Endothelial cell of umbilical vein (primary cell): ENCODE measurements around the gene NTRK1. TPM values are rescaled to one million over a fixed set of nuclear protein-coding genes. Genes with fewer than 3 reads are reported as not detected.

ENCODE experiments used
- BruUV-seq: library from RNA; stranded (reverse); fragments of 400-500 nt; replicated peaks from 2 replicates; lab custom pipeline; 2021; lab: Mats Ljungman, UMichigan
- CTCF ChIA-PET: fragments of 300-600, 350-600 bp; sonication (Branson Sonifier 250); formaldehyde crosslinking; loops from one replicate; lab custom pipeline; 2021; ENCODE audit warnings: antibody characterized with exemption, inconsistent platforms; lab: Charles Lee
- POLR2A ChIA-PET: fragments of 300-600, 350-600 bp; sonication (Branson Sonifier 250); formaldehyde crosslinking; loops from one replicate; lab custom pipeline; 2021; ENCODE audit warnings: antibody characterized with exemption, inconsistent platforms; lab: Charles Lee
- DNase-seq: peaks from one replicate; pipeline ENCODE4 v3.0.0-alpha.2; 2011; ENCODE audit warnings: low read depth, low spot score
- FAIRE-seq: peaks from 2 replicates; lab custom pipeline; 2011; peaks lifted over from hg19 to GRCh38; lab: Jason Lieb, UNC
- H2AFZ ChIP-seq: 2 replicates; pipeline ENCODE4 v1.6.0; 2012; ENCODE audit warnings: low read depth, low read length, control low read depth, inconsistent platforms
- H3K27ac ChIP-seq: 2 replicates; pipeline ENCODE4 v1.5.1; 2011; ENCODE audit warnings: low read depth, mild to moderate bottlenecking, control low read depth, low read length, moderate library complexity; ENCODE audit not compliant: insufficient read depth
- H3K27me3 ChIP-seq, 2 experiments: 2 replicates each; pipeline versions ENCODE4 v1.6.0 to v1.6.1; 2011; ENCODE audit warnings: low read length in 2 of 2, mixed read lengths in 1 of 2; ENCODE audit not compliant: control insufficient read depth in 2 of 2, insufficient read depth in 2 of 2
- H3K36me3 ChIP-seq, 2 experiments: 2 replicates in 1 of 2; 3 replicates in 1 of 2; pipeline ENCODE4 v1.5.1; 2011; ENCODE audit warnings: low read length in 2 of 2, mild to moderate bottlenecking in 1 of 2, moderate library complexity in 1 of 2; ENCODE audit not compliant: control insufficient read depth in 2 of 2, insufficient read depth in 2 of 2; ENCODE audit errors: extremely low read depth in 1 of 2
- H3K4me1 ChIP-seq: 3 replicates; pipeline ENCODE4 v1.5.1; 2011; ENCODE audit warnings: mild to moderate bottlenecking, low read length; ENCODE audit not compliant: control insufficient read depth, insufficient read depth; ENCODE audit errors: extremely low read depth
- H3K4me2 ChIP-seq: 2 replicates; pipeline ENCODE4 v1.6.1; 2011; ENCODE audit warnings: low read length, control low read depth, mixed read lengths; ENCODE audit not compliant: insufficient read depth
- H3K4me3 ChIP-seq, 3 experiments: fragments of 200-600 bp in 1 of 3; sonication (generic), shearing (Covaris generic) in 1 of 3; replicated peaks in 1 of 3; 2 replicates each; pipeline ENCODE4 v1.5.1; 2011 to 2016; ENCODE audit warnings: control low read depth in 3 of 3, low read length in 3 of 3, mild to moderate bottlenecking in 2 of 3, inconsistent platforms in 1 of 3, low read depth in 1 of 3, moderate library complexity in 1 of 3; ENCODE audit not compliant: insufficient read depth in 1 of 3
- H3K79me2 ChIP-seq: 2 replicates; pipeline ENCODE4 v1.6.0; 2012; ENCODE audit warnings: low read length, inconsistent platforms; ENCODE audit not compliant: control insufficient read depth, insufficient read depth
- H3K9ac ChIP-seq: replicated peaks from 2 replicates; pipeline ENCODE3; 2011; ENCODE audit warnings: low read length, control low read depth; ENCODE audit not compliant: insufficient read depth; ENCODE audit errors: extremely low read depth
- H3K9me1 ChIP-seq: replicated peaks from 3 replicates; pipeline ENCODE4 v1.6.0; 2011; ENCODE audit warnings: mild to moderate bottlenecking, low read length; ENCODE audit not compliant: control insufficient read depth, insufficient read depth; ENCODE audit errors: extremely low read depth
- H3K9me3 ChIP-seq: replicated peaks from 2 replicates; pipeline ENCODE4 v1.5.1; 2012; ENCODE audit warnings: low read length, inconsistent platforms; ENCODE audit not compliant: control insufficient read depth, insufficient read depth
- H4K20me1 ChIP-seq: replicated peaks from 2 replicates; pipeline ENCODE3; 2011; ENCODE audit warnings: mild to moderate bottlenecking, low read length; ENCODE audit not compliant: control insufficient read depth, insufficient read depth; ENCODE audit errors: extremely low read depth
- EZH2 ChIP-seq: IDR thresholded peaks from 2 replicates; pipeline ENCODE4 v1.6.1; 2012; ENCODE audit warnings: borderline replicate concordance, low read depth, mild to moderate bottlenecking, moderate library complexity, low read length, inconsistent platforms; ENCODE audit not compliant: severe bottlenecking
- FOS ChIP-seq: IDR thresholded peaks from 2 replicates; pipeline ENCODE4 v1.6.1; 2011; ENCODE audit warnings: mild to moderate bottlenecking, low read length, moderate library complexity, borderline replicate concordance; ENCODE audit not compliant: insufficient read depth
- MYC ChIP-seq: IDR thresholded peaks from one replicate; pipeline ENCODE4 v1.6.1; 2011; ENCODE audit warnings: mild to moderate bottlenecking, low read depth, low read length
- POLR2A ChIP-seq: IDR thresholded peaks from 2 replicates; pipeline ENCODE4 v1.6.1; 2012; ENCODE audit warnings: low read depth, mild to moderate bottlenecking, control low read depth, low read length
- POLR2AphosphoS5 ChIP-seq: IDR thresholded peaks from 2 replicates; pipeline ENCODE4 v1.6.1; 2012; ENCODE audit warnings: low read depth, mild to moderate bottlenecking, control low read depth, low read length, moderate library complexity; ENCODE audit not compliant: insufficient read depth
- dilution Hi-C: fragments of 300-500 bp; cut with MboI; formaldehyde crosslinking; loops from one replicate; pipeline ENCODE4 v1.15.0; 2019; ENCODE audit warnings: low sequenced_read_pairs; ENCODE audit not compliant: extremely low pct_ligation_motif_present
- intact Hi-C: fragments of 100-400 bp; cut with micrococcal nuclease; formaldehyde crosslinking; loops from one replicate; pipeline ENCODE4 v1.10.0; 2022
- polyA plus RNA-seq, 4 experiments: library from polyadenylated mRNA; depleted of rRNA in 3 of 4; stranded (reverse) in 3 of 4; unstranded in 1 of 4; fragments of >200 nt; gene quantifications; 2 replicates each; pipeline versions ENCODE4 v1.2.1 to v1.2.3, GENCODE V29; 2011 to 2012; ENCODE audit warnings: missing spikeins in 1 of 4
- total RNA-seq: library from RNA; stranded (reverse); gene quantifications from 2 replicates; pipeline ENCODE4 v1.2.3, GENCODE V29; 2021
- TF ChIP-seq, protein P1 (sequence below), 2 donors: IDR thresholded peaks; 1 replicate in 1 of 2; 2 replicates in 1 of 2; pipeline ENCODE4 v1.5.1; 2011; ENCODE audit warnings: low read length in 2 of 2, mild to moderate bottlenecking in 2 of 2, moderate library complexity in 2 of 2, control low read depth in 1 of 2, inconsistent platforms in 1 of 2, low read depth in 1 of 2; ENCODE audit not compliant: insufficient read depth in 1 of 2; ENCODE audit errors: extremely low read depth in 1 of 2

NTRK1 gene
- total and polyA plus RNA-seq, 2 donors (not counting 3 experiments of a cell fraction or from before 2014, with no cell fraction given), result 0.07 TPM; not detected in 1

- H3K9me3 ChIP-seq, result no peaks in the 10 kb centered on the region
- FAIRE-seq (no peak), DNase-seq (peak; percentile 26)
- H3K27ac ChIP-seq, result peak overlapping the region; percentile 51
- TSS peak; percentile 14 for BruUV-seq
- no peaks in the 10 kb centered on the region for H3K27me3 ChIP-seq
- intact Hi-C loops (loop anchor here (1.0 kb wide), 1 partner anchor 46 kb away; the partner anchor contains the start of gene NTRK1), dilution Hi-C loops (no loop called here)
- TF ChIP-seq EZH2 (no peak), POLR2AphosphoS5 (peak; percentile 29), FOS (no peak), MYC (no peak), POLR2A (peak; percentile 39)
- TF ChIP-seq, protein P1, sequence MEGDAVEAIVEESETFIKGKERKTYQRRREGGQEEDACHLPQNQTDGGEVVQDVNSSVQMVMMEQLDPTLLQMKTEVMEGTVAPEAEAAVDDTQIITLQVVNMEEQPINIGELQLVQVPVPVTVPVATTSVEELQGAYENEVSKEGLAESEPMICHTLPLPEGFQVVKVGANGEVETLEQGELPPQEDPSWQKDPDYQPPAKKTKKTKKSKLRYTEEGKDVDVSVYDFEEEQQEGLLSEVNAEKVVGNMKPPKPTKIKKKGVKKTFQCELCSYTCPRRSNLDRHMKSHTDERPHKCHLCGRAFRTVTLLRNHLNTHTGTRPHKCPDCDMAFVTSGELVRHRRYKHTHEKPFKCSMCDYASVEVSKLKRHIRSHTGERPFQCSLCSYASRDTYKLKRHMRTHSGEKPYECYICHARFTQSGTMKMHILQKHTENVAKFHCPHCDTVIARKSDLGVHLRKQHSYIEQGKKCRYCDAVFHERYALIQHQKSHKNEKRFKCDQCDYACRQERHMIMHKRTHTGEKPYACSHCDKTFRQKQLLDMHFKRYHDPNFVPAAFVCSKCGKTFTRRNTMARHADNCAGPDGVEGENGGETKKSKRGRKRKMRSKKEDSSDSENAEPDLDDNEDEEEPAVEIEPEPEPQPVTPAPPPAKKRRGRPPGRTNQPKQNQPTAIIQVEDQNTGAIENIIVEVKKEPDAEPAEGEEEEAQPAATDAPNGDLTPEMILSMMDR (IDR thresholded peaks at IDR 0.05; ENCODE audit: extremely low read depth in 1 of 2, insufficient read depth in 1 of 2, low read depth in 1 of 2, low read length in 2 of 2), result no peak
- H3K4me1 ChIP-seq, result peaks cover 33% of the 10 kb centered on the region
- no peaks in the 10 kb centered on the region for H3K79me2 ChIP-seq
- no peak overlapping the region for H3K4me2 ChIP-seq
- H3K9me1 ChIP-seq, result no peaks in the 10 kb centered on the region
- H2AFZ ChIP-seq, result peak overlapping the region; percentile 78
- H4K20me1 ChIP-seq, result no peaks in the 10 kb centered on the region
- H3K9ac ChIP-seq, result no peak overlapping the region
- H3K4me3 ChIP-seq, result no peak overlapping the region
- H3K36me3 ChIP-seq, result no peaks in the 10 kb centered on the region
- ChIA-PET POLR2A (no interaction called here), CTCF (interaction anchor here (0.7 to 5.0 kb wide), 23 partner anchors 7 to 125 kb away, joined by 3 to 67 read pairs (median 5); partner anchors contain the start of genes INSRR, METTL25B and NTRK1)
Observed at GRCh38 chr1:156814571-156815260, 45.9 kb upstream of the NTRK1 start.
